Hepatocyte (in vitro differentiated cells): ENCODE results near the gene TRAPPC6A.

ENCODE experiments used
- EZH2 ChIP-seq: fragments of 200-600 bp; sonication (generic); IDR thresholded peaks from 2 replicates; pipeline ENCODE4 v1.6.1; 2016; ENCODE audit warnings: antibody characterized with exemption, mild to moderate bottlenecking, borderline replicate concordance
- TF ChIP-seq, protein P1 (sequence below): fragments of 200-600 bp; sonication (generic); IDR thresholded peaks from 2 replicates; pipeline ENCODE4 v1.5.1; 2016; ENCODE audit warnings: antibody characterized with exemption, mild to moderate bottlenecking; ENCODE audit not compliant: poor library complexity

DNA sequence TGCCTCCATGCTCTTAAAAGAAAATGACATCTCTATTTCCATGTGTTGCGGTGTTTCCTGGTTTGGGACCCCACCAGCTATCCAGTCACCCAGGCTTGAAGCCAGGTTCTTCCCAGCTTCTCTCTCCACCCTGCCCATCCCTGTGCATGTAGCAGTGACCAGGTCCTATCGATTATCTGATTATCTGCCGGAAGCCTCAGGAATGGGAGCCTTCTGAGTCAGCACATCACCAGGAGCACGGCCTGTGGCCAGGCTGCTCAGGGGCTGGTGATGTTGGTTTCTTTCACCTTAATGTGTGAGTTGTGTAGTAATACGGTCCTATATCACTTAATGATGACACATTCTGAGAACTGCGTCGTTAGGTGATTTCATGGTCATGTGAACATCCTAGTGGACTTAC lies 51.4 kb downstream of the TRAPPC6A start:
- no peak for TF ChIP-seq EZH2
- TF ChIP-seq, protein P1, sequence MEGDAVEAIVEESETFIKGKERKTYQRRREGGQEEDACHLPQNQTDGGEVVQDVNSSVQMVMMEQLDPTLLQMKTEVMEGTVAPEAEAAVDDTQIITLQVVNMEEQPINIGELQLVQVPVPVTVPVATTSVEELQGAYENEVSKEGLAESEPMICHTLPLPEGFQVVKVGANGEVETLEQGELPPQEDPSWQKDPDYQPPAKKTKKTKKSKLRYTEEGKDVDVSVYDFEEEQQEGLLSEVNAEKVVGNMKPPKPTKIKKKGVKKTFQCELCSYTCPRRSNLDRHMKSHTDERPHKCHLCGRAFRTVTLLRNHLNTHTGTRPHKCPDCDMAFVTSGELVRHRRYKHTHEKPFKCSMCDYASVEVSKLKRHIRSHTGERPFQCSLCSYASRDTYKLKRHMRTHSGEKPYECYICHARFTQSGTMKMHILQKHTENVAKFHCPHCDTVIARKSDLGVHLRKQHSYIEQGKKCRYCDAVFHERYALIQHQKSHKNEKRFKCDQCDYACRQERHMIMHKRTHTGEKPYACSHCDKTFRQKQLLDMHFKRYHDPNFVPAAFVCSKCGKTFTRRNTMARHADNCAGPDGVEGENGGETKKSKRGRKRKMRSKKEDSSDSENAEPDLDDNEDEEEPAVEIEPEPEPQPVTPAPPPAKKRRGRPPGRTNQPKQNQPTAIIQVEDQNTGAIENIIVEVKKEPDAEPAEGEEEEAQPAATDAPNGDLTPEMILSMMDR: no peak
